CD4-positive, CD25-positive, alpha-beta regulatory T cell (primary cell): ENCODE results near the gene SPTSSA. TPM values are rescaled to one million over a fixed set of nuclear protein-coding genes. Genes with fewer than 3 reads are reported as not detected.
"Not testable (repeated sequence)": the region's sequence is repeated elsewhere in the genome, so short reads cannot be mapped to it uniquely, and the experiment has no call there.

Source experiments
- ATAC-seq, 2 donors: fragments of 150-1000 bp; cut with Tn5 transposase; one replicate each; pipeline ENCODE4 v1.10.0; 2021; ENCODE audit warnings: low read depth in 2 of 2, moderate number of reproducible peaks in 2 of 2, moderate library complexity in 1 of 2
- DNase-seq, 3 donors: peaks; one replicate each; pipeline versions ENCODE4 v3.0.0 to v3.0.0-alpha.2; 2012 to 2022; ENCODE audit warnings: mixed read lengths in 1 of 3
- H3K27ac ChIP-seq: one replicate; pipeline ENCODE4 v1.7.0; 2013; ENCODE audit warnings: mild to moderate bottlenecking, low read length; ENCODE audit not compliant: insufficient read depth, poor library complexity, severe bottlenecking
- H3K27me3 ChIP-seq: one replicate; pipeline ENCODE4 v1.7.0; 2013; ENCODE audit warnings: low read length; ENCODE audit not compliant: control insufficient read depth, insufficient read depth
- H3K36me3 ChIP-seq: one replicate; pipeline ENCODE4 v1.7.0; 2013; ENCODE audit warnings: mild to moderate bottlenecking, low read length, moderate library complexity; ENCODE audit not compliant: control insufficient read depth, insufficient read depth
- H3K4me1 ChIP-seq: 2 replicates; pipeline ENCODE4 v1.7.0; 2013; ENCODE audit warnings: mild to moderate bottlenecking, low read length; ENCODE audit not compliant: insufficient read depth, control insufficient read depth, poor library complexity, severe bottlenecking
- H3K4me3 ChIP-seq: one replicate; pipeline ENCODE4 v1.7.0; 2013; ENCODE audit warnings: low read depth, mild to moderate bottlenecking, low read length, moderate library complexity
- H3K9me3 ChIP-seq, 2 experiments: 1 replicate in 1 of 2; 2 replicates in 1 of 2; pipeline ENCODE4 v1.7.0; 2013; ENCODE audit warnings: low read length in 2 of 2, mild to moderate bottlenecking in 1 of 2, moderate library complexity in 1 of 2; ENCODE audit not compliant: control insufficient read depth in 2 of 2
- H3K27ac Mint-ChIP-seq, 3 donors: one replicate each; pipeline ENCODE4 v1.8.0; 2020 to 2022; ENCODE audit warnings: mild to moderate bottlenecking in 3 of 3, mixed read lengths in 3 of 3, moderate library complexity in 2 of 3
- H3K27me3 Mint-ChIP-seq: one replicate; pipeline ENCODE4 v1.8.0; 2022; ENCODE audit warnings: mild to moderate bottlenecking, mixed read lengths
- H3K36me3 Mint-ChIP-seq: one replicate; pipeline ENCODE4 v1.8.0; 2020; ENCODE audit warnings: mixed read lengths
- H3K4me1 Mint-ChIP-seq, 4 donors: one replicate each; pipeline ENCODE4 v1.8.0; 2020 to 2022; ENCODE audit warnings: mixed read lengths in 4 of 4, mild to moderate bottlenecking in 1 of 4
- H3K4me3 Mint-ChIP-seq, 4 donors: one replicate each; pipeline ENCODE4 v1.8.0; 2020 to 2022; ENCODE audit warnings: mild to moderate bottlenecking in 4 of 4, mixed read lengths in 4 of 4, moderate library complexity in 3 of 4
- H3K9me3 Mint-ChIP-seq, 7 donors: one replicate each; pipeline ENCODE4 v1.8.0; 2020 to 2022; ENCODE audit warnings: mixed read lengths in 7 of 7, mild to moderate bottlenecking in 3 of 7, moderate library complexity in 2 of 7
- polyA plus RNA-seq, 4 donors: library from polyadenylated mRNA; unstranded; fragments of 300-500 nt; fragmentation: Illumina TruSeq; gene quantifications; one replicate each; pipeline ENCODE4 v1.2.3, GENCODE V29; 2021
- total RNA-seq: library from RNA; stranded (reverse); gene quantifications from one replicate; pipeline ENCODE4 v1.2.3, GENCODE V29; 2022

The SPTSSA gene
- total RNA-seq, result 4.0 TPM
- 10 to 100 TPM in 1 of 4 donors, 1 to 10 TPM in 3; 8.1 to 10.7 (median 8.3) TPM for polyA plus RNA-seq

GRCh38 chr14:34462132-34462893 lies at the start of gene SPTSSA:
Gene SPTSSA, minus strand, starts transcription at chr14:34462240. Its CDS starts 33 bp downstream, at chr14:34462207.
- no peaks in the 10 kb centered on the region for H3K27me3 ChIP-seq
- Mint-ChIP-seq H3K4me3 (peak within 1 kb of the TSS; percentile 84 to 93 (median 92)), H3K36me3 (no peaks in the 10 kb centered on the region), H3K9me3 (no peaks in the 10 kb centered on the region), H3K27me3 (no peaks in the 10 kb centered on the region), H3K27ac (peak within 1 kb of the TSS; percentile 83 to 90 (median 85)), H3K4me1 (peaks cover 2 to 22% (median 17%) of the 10 kb centered on the region in 4 donors)
- peak within 1 kb of the TSS; percentile 86 for H3K4me3 ChIP-seq
- H3K9me3 ChIP-seq, result no peaks in the 10 kb centered on the region
- no peaks in the 10 kb centered on the region for H3K36me3 ChIP-seq
- DNase-seq (peak; percentile 81 to 91 (median 84)), ATAC-seq (peak; percentile 96)
- peaks cover 11% of the 10 kb centered on the region for H3K4me1 ChIP-seq
- H3K27ac ChIP-seq, result peak within 1 kb of the TSS; percentile 56

- H3K27me3 Mint-ChIP-seq, result no peaks in the 10 kb centered on the region
- DNase-seq (no peak), ATAC-seq (no peak)
- H3K9me3 Mint-ChIP-seq, result no peaks in the 10 kb centered on the region
- Histone ChIP-seq H3K27ac (no peak overlapping the region), H3K36me3 (no peaks in the 10 kb centered on the region), H3K4me3 (no peak overlapping the region), H3K4me1 (no peaks in the 10 kb centered on the region), H3K9me3 (no peaks in the 10 kb centered on the region), H3K27me3 (no peaks in the 10 kb centered on the region)
- H3K4me1 Mint-ChIP-seq, result no peaks in the 10 kb centered on the region
- no peaks in the 10 kb centered on the region for H3K36me3 Mint-ChIP-seq
- H3K27ac Mint-ChIP-seq, result no peak overlapping the region
- H3K4me3 Mint-ChIP-seq, result no peak overlapping the region
Measured at GRCh38 chr14:34507884-34508283, 45.8 kb upstream of the SPTSSA start.

GRCh38 chr14:34507459-34507858 lies 45.4 kb upstream of the SPTSSA start:
- H3K27me3 Mint-ChIP-seq, result no peaks in the 10 kb centered on the region

GRCh38 chr14:34505124-34505491 lies 43.1 kb upstream of the SPTSSA start:
- H3K36me3 ChIP-seq, H3K4me3 ChIP-seq, H3K9me3 ChIP-seq, ATAC-seq, H3K27me3 Mint-ChIP-seq, H3K27ac ChIP-seq, DNase-seq, H3K27me3 ChIP-seq, H3K9me3 Mint-ChIP-seq, H3K4me1 Mint-ChIP-seq, H3K4me1 ChIP-seq, H3K36me3 Mint-ChIP-seq, H3K4me3 Mint-ChIP-seq, H3K27ac Mint-ChIP-seq: not testable (repeated sequence)

More at GRCh38 chr14:34507459-34507858, 45.4 kb upstream of the SPTSSA start:
- H3K4me1 ChIP-seq, result no peaks in the 10 kb centered on the region
- DNase-seq (no peak), ATAC-seq (no peak)
- Mint-ChIP-seq H3K4me3 (no peak overlapping the region), H3K9me3 (no peaks in the 10 kb centered on the region), H3K36me3 (no peaks in the 10 kb centered on the region), H3K27ac (no peak overlapping the region), H3K4me1 (no peaks in the 10 kb centered on the region)
- H3K27me3 ChIP-seq, result no peaks in the 10 kb centered on the region
- H3K36me3 ChIP-seq, result no peaks in the 10 kb centered on the region
- no peaks in the 10 kb centered on the region for H3K9me3 ChIP-seq
- no peak overlapping the region for H3K27ac ChIP-seq
- H3K4me3 ChIP-seq, result no peak overlapping the region

GRCh38 chr14:34504027-34504426 lies 42.0 kb upstream of the SPTSSA start:
- not testable (repeated sequence) for H3K4me1 Mint-ChIP-seq, H3K4me3 ChIP-seq, H3K4me1 ChIP-seq, H3K27me3 ChIP-seq, ATAC-seq, H3K4me3 Mint-ChIP-seq, H3K36me3 Mint-ChIP-seq, H3K9me3 Mint-ChIP-seq, H3K27ac Mint-ChIP-seq, H3K27me3 Mint-ChIP-seq, H3K27ac ChIP-seq, H3K36me3 ChIP-seq, H3K9me3 ChIP-seq, DNase-seq

GRCh38 chr14:34502545-34503225 lies 40.6 kb upstream of the SPTSSA start:
- Mint-ChIP-seq H3K4me3 (no peak overlapping the region), H3K9me3 (no peaks in the 10 kb centered on the region), H3K27ac (no peak overlapping the region), H3K4me1 (peaks cover 0 to 3% (median 0%) of the 10 kb centered on the region in 4 donors), H3K36me3 (no peaks in the 10 kb centered on the region), H3K27me3 (no peaks in the 10 kb centered on the region)
- Histone ChIP-seq H3K4me1 (no peaks in the 10 kb centered on the region), H3K9me3 (no peaks in the 10 kb centered on the region), H3K27me3 (no peaks in the 10 kb centered on the region), H3K36me3 (no peaks in the 10 kb centered on the region), H3K27ac (no peak overlapping the region), H3K4me3 (no peak overlapping the region)
- no peak for ATAC-seq
- no peak for DNase-seq

GRCh38 chr14:34502001-34502400 lies 40.0 kb upstream of the SPTSSA start:
- no peaks in the 10 kb centered on the region for H3K27me3 ChIP-seq
- H3K4me3 ChIP-seq, result no peak overlapping the region
- ATAC-seq (no peak), DNase-seq (no peak)
- H3K36me3 Mint-ChIP-seq, result no peaks in the 10 kb centered on the region
- no peak overlapping the region for H3K27ac ChIP-seq
- peaks cover 0 to 3% (median 0%) of the 10 kb centered on the region in 4 donors for H3K4me1 Mint-ChIP-seq
- no peaks in the 10 kb centered on the region for H3K4me1 ChIP-seq
- H3K27ac Mint-ChIP-seq, result no peak overlapping the region
- no peak overlapping the region for H3K4me3 Mint-ChIP-seq
- H3K9me3 ChIP-seq, result no peaks in the 10 kb centered on the region
- no peaks in the 10 kb centered on the region for H3K9me3 Mint-ChIP-seq
- no peaks in the 10 kb centered on the region for H3K27me3 Mint-ChIP-seq
- no peaks in the 10 kb centered on the region for H3K36me3 ChIP-seq
